Measurements from ENCODE around the gene TSC22D3.

TSC22D3 gene

DNA sequence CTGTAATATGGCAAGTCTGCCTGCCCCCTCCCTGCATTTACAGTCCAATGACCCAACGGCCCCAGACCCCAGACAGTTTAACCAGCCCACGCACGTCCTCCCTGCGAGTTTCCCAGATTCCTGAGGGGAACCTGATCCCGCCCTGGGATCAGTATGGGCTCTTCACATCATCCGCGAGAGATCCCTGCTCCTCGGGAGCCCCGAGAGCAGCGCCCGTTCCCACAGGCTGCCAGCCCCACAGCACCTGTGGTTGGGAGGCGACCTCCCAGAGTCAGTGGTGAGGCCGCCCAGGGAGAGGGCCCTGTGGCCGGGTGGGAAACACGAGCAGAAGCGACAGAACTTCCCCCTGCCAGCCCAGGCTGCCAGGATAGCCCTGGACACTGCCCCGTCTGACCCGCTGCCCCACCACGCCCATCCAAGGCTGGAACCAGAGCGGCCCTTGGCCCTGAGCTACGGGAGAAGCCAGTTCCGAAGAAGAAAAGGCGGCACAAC, 32.8 kb downstream of the TSC22D3 start:
- no peak for ATAC-seq
- TF ChIP-seq RARB (CRISPR knock-in tag; IDR thresholded peaks at IDR 0.05) (no peak), GLIS3 (CRISPR knock-in tag; IDR thresholded peaks at IDR 0.05) (no peak), CSDC2 (CRISPR knock-in tag; IDR thresholded peaks at IDR 0.05) (no peak), PPARA (CRISPR knock-in tag; IDR thresholded peaks at IDR 0.05; ENCODE audit: borderline replicate concordance) (no peak)

DNA sequence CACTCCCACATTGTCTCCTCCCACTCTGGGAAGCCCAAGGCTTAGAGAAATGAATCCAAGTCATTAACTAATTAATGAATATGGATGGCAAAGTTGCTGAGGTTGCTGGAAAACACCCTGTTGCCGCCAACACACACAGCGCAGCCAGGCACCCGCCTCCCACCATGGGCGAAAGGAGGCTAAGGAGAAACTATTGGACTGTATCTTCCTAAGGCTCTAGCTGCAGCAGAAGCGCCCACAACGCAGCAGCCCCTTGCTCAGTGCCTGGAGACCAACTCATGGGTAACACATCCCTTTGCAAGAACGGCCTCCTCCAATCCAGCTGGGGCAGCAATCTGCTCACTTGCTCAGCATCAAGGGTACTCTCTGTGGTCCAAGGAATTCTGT, 34.2 kb downstream of the TSC22D3 start:
- TF ChIP-seq BACH2 (CRISPR knock-in tag; IDR thresholded peaks at IDR 0.05; ENCODE audit: borderline replicate concordance): no peak
- TF ChIP-seq, protein P1, sequence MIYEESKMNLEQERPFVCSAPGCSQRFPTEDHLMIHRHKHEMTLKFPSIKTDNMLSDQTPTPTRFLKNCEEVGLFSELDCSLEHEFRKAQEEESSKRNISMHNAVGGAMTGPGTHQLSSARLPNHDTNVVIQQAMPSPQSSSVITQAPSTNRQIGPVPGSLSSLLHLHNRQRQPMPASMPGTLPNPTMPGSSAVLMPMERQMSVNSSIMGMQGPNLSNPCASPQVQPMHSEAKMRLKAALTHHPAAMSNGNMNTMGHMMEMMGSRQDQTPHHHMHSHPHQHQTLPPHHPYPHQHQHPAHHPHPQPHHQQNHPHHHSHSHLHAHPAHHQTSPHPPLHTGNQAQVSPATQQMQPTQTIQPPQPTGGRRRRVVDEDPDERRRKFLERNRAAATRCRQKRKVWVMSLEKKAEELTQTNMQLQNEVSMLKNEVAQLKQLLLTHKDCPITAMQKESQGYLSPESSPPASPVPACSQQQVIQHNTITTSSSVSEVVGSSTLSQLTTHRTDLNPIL (CRISPR knock-in tag; IDR thresholded peaks at IDR 0.05; ENCODE audit: low read depth): no peak
- TF ChIP-seq TCF4 (CRISPR knock-in tag; IDR thresholded peaks at IDR 0.05; ENCODE audit: borderline replicate concordance): no peak
- TF ChIP-seq GLIS3 (CRISPR knock-in tag; IDR thresholded peaks at IDR 0.05): no peak
- no peak for TF ChIP-seq PPARA (CRISPR knock-in tag; IDR thresholded peaks at IDR 0.05; ENCODE audit: borderline replicate concordance)
- TF ChIP-seq ARNTL (CRISPR knock-in tag; IDR thresholded peaks at IDR 0.05; ENCODE audit: borderline replicate concordance, low read depth): no peak
- TF ChIP-seq RARB (CRISPR knock-in tag; IDR thresholded peaks at IDR 0.05): no peak
- no peak; the same call in 2 of the 3 replicates for ATAC-seq

DNA sequence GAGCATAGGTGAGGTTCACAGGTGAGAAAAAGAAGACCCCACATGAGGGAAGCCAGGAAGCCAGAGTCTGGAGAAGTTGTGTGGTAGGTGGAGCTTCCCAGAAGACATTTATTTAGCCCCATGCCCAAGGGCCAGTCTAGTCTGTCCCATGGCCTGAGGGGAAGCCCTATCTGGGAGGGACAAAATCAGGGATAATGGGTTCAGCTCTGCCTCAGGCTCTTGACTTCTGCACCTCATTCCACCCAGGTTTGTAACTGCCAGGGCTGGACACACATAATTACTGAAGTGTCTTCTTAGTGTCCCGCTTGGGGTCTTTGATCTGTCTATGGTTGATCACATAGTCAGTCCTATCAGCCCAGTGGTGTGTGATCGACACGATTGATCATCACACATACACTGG, 36.0 kb downstream of the TSC22D3 start:
- no peak for ATAC-seq
- TF ChIP-seq TOX (CRISPR knock-in tag; IDR thresholded peaks at IDR 0.05; ENCODE audit: borderline replicate concordance) (no peak), ZNF8 (CRISPR knock-in tag; IDR thresholded peaks at IDR 0.05) (no peak), BACH2 (CRISPR knock-in tag; IDR thresholded peaks at IDR 0.05; ENCODE audit: borderline replicate concordance) (no peak), PPARA (CRISPR knock-in tag; IDR thresholded peaks at IDR 0.05; ENCODE audit: borderline replicate concordance) (no peak), GLIS3 (CRISPR knock-in tag; IDR thresholded peaks at IDR 0.05) (no peak), ESRRG (CRISPR knock-in tag; IDR thresholded peaks at IDR 0.05) (no peak), ARNTL (CRISPR knock-in tag; IDR thresholded peaks at IDR 0.05; ENCODE audit: borderline replicate concordance, low read depth) (no peak), ISL1 (CRISPR knock-in tag; IDR thresholded peaks at IDR 0.05) (no peak), TCF4 (CRISPR knock-in tag; IDR thresholded peaks at IDR 0.05; ENCODE audit: borderline replicate concordance) (no peak), ZNF565 (CRISPR knock-in tag; conservative IDR thresholded peaks at IDR 0.05; ENCODE audit: low read depth) (no peak), CSDC2 (CRISPR knock-in tag; IDR thresholded peaks at IDR 0.05) (no peak), ZFP3 (CRISPR knock-in tag; IDR thresholded peaks at IDR 0.05) (no peak), ZNF70 (CRISPR knock-in tag; IDR thresholded peaks at IDR 0.05) (no peak), ZC3H10 (CRISPR knock-in tag; IDR thresholded peaks at IDR 0.05) (no peak)
- TF ChIP-seq, protein P2, sequence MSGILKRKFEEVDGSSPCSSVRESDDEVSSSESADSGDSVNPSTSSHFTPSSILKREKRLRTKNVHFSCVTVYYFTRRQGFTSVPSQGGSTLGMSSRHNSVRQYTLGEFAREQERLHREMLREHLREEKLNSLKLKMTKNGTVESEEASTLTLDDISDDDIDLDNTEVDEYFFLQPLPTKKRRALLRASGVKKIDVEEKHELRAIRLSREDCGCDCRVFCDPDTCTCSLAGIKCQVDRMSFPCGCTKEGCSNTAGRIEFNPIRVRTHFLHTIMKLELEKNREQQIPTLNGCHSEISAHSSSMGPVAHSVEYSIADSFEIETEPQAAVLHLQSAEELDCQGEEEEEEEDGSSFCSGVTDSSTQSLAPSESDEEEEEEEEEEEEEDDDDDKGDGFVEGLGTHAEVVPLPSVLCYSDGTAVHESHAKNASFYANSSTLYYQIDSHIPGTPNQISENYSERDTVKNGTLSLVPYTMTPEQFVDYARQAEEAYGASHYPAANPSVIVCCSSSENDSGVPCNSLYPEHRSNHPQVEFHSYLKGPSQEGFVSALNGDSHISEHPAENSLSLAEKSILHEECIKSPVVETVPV (CRISPR knock-in tag; IDR thresholded peaks at IDR 0.05): no peak
- TF ChIP-seq, protein P3, sequence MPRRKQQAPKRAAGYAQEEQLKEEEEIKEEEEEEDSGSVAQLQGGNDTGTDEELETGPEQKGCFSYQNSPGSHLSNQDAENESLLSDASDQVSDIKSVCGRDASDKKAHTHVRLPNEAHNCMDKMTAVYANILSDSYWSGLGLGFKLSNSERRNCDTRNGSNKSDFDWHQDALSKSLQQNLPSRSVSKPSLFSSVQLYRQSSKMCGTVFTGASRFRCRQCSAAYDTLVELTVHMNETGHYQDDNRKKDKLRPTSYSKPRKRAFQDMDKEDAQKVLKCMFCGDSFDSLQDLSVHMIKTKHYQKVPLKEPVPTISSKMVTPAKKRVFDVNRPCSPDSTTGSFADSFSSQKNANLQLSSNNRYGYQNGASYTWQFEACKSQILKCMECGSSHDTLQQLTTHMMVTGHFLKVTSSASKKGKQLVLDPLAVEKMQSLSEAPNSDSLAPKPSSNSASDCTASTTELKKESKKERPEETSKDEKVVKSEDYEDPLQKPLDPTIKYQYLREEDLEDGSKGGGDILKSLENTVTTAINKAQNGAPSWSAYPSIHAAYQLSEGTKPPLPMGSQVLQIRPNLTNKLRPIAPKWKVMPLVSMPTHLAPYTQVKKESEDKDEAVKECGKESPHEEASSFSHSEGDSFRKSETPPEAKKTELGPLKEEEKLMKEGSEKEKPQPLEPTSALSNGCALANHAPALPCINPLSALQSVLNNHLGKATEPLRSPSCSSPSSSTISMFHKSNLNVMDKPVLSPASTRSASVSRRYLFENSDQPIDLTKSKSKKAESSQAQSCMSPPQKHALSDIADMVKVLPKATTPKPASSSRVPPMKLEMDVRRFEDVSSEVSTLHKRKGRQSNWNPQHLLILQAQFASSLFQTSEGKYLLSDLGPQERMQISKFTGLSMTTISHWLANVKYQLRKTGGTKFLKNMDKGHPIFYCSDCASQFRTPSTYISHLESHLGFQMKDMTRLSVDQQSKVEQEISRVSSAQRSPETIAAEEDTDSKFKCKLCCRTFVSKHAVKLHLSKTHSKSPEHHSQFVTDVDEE (CRISPR knock-in tag; IDR thresholded peaks at IDR 0.05): no peak
- TF ChIP-seq, protein P4, sequence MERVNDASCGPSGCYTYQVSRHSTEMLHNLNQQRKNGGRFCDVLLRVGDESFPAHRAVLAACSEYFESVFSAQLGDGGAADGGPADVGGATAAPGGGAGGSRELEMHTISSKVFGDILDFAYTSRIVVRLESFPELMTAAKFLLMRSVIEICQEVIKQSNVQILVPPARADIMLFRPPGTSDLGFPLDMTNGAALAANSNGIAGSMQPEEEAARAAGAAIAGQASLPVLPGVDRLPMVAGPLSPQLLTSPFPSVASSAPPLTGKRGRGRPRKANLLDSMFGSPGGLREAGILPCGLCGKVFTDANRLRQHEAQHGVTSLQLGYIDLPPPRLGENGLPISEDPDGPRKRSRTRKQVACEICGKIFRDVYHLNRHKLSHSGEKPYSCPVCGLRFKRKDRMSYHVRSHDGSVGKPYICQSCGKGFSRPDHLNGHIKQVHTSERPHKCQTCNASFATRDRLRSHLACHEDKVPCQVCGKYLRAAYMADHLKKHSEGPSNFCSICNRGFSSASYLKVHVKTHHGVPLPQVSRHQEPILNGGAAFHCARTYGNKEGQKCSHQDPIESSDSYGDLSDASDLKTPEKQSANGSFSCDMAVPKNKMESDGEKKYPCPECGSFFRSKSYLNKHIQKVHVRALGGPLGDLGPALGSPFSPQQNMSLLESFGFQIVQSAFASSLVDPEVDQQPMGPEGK (CRISPR knock-in tag; IDR thresholded peaks at IDR 0.05; ENCODE audit: borderline replicate concordance): no peak

DNA sequence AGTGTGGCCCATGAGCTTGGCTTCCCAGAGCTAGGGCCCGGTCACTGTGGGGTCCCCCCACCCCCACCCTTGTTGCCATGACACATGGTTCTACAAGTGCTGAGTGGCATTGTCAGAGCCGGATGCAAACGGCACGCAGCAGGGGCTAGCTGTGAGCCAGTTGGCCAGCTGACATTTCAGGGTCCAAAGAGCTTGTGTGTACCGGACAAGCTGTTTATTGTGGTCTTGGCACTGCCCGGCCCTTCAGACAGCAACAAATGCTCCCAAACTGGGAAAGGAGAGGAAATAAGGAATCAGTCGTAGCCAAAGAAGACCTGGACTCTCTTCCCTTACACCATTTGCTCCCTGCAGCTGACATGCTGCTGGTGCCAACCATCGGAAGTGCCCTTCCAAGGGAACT, 36.8 kb downstream of the TSC22D3 start:
- ATAC-seq: no peak
- TF ChIP-seq BACH2 (CRISPR knock-in tag; IDR thresholded peaks at IDR 0.05; ENCODE audit: borderline replicate concordance) (no peak), SNAI2 (CRISPR knock-in tag; IDR thresholded peaks at IDR 0.05) (no peak), ZFP3 (CRISPR knock-in tag; IDR thresholded peaks at IDR 0.05) (no peak), GLIS3 (CRISPR knock-in tag; IDR thresholded peaks at IDR 0.05) (no peak), ZNF565 (CRISPR knock-in tag; conservative IDR thresholded peaks at IDR 0.05; ENCODE audit: low read depth) (no peak), TCF4 (CRISPR knock-in tag; IDR thresholded peaks at IDR 0.05; ENCODE audit: borderline replicate concordance) (no peak), ARNTL (CRISPR knock-in tag; IDR thresholded peaks at IDR 0.05; ENCODE audit: borderline replicate concordance, low read depth) (no peak), TOX (CRISPR knock-in tag; IDR thresholded peaks at IDR 0.05; ENCODE audit: borderline replicate concordance) (no peak), ESRRG (CRISPR knock-in tag; IDR thresholded peaks at IDR 0.05) (no peak), ISL1 (CRISPR knock-in tag; IDR thresholded peaks at IDR 0.05) (no peak)
- TF ChIP-seq, protein P2 (CRISPR knock-in tag; IDR thresholded peaks at IDR 0.05): no peak
- TF ChIP-seq, protein P1 (CRISPR knock-in tag; IDR thresholded peaks at IDR 0.05; ENCODE audit: low read depth): no peak
